Measurements from ENCODE around the gene CD52.

The CD52 gene

GRCh38 chr1:26359981-26360806 lies 42.4 kb downstream of the CD52 start:
- H3K4me3 ChIP-seq (replicated peaks in 1 of 2; ENCODE audit: low read depth in 2 of 2, low read length in 2 of 2) = peak overlapping the region in 1 of 2 donors; percentile 21
- DNase-seq (ENCODE audit: low read depth in 2 of 2) = no peak

DNA sequence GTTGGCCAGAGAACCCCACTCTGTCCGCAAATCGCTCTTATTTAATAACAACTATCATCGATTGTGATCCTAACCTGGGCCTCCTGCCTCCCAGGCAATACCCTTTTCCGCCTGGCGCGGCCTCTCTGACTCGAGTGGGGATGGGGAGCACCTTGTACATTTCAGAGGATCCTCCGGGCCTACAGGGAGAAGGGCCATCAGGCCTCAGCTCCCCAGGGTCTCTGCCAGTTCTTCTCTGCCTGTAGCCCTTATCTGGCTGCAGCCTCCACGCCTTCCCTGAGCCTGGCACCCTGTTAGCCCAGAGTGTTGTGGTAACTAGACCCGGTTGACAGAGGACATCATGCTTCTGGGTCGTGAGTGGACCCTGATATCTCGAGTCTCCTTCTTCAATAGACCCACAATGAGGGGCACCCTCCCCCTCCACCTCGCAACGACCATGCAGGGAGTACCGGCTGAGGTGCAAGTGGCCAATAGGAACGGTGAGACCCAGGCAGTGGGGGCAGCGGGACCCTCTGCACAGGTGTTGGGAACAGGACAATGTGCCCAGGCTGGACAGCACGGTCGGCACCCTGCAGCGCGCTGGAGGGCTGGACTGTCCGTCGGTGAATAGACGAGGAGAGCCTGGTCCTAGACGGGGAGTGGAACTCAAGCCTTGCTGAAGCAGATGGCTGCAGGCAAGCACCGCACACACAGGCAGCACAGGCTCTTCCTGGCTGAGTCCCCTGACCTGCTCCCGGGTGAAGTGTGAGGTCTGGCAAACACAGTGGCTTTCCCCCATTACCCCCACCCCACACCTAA lies 43.2 kb downstream of the CD52 start:
- TF ChIP-seq CTCF (IDR thresholded peaks at IDR 0.05; ENCODE audit: low read depth, low read length) = no peak
- DNase-seq (ENCODE audit: low read depth in 2 of 2) = no peak
- no peak overlapping the region for H3K4me3 ChIP-seq (replicated peaks in 1 of 2; ENCODE audit: low read depth in 2 of 2, low read length in 2 of 2)

More at GRCh38 chr1:26359981-26360806, 42.4 kb downstream of the CD52 start:
- TF ChIP-seq CTCF (IDR thresholded peaks at IDR 0.05; ENCODE audit: low read depth, low read length) = no peak

GRCh38 chr1:26361605-26362122 lies 43.9 kb downstream of the CD52 start:
- no peak for TF ChIP-seq CTCF (IDR thresholded peaks at IDR 0.05; ENCODE audit: low read depth, low read length)
- no peak for DNase-seq (ENCODE audit: low read depth in 2 of 2)
- H3K4me3 ChIP-seq (replicated peaks in 1 of 2; ENCODE audit: low read depth in 2 of 2, low read length in 2 of 2) = no peak overlapping the region

DNA sequence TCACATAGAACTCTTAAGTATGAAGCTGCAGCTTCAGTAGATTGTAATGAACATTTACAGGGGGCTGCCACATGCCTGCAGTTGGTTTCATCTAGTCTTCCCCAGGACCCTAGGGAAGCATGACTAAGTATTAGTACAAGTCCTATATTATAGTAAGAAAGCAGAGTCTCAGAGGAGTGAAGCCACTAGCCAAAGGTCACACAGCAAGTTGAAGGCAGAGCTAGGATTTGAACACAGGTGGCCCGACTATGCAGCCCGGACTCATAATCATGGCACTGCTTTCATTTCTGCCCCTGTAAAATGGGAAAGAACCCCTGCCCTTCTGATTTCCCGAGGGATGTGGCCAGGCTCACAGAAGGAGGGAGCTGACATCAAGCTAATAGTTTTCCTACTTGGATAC lies 44.6 kb downstream of the CD52 start:
- DNase-seq (ENCODE audit: low read depth in 2 of 2) = no peak
- H3K4me3 ChIP-seq (replicated peaks in 1 of 2; ENCODE audit: low read depth in 2 of 2, low read length in 2 of 2) = no peak overlapping the region
- no peak for TF ChIP-seq CTCF (IDR thresholded peaks at IDR 0.05; ENCODE audit: low read depth, low read length)

GRCh38 chr1:26363549-26364448 lies 46.0 kb downstream of the CD52 start:
- H3K4me3 ChIP-seq (replicated peaks in 1 of 2; ENCODE audit: low read depth in 2 of 2, low read length in 2 of 2) = no peak overlapping the region
- TF ChIP-seq CTCF (IDR thresholded peaks at IDR 0.05; ENCODE audit: low read depth, low read length) = peak; percentile 98
- peak; percentile 77 to 80 for DNase-seq (ENCODE audit: low read depth in 2 of 2)

DNA sequence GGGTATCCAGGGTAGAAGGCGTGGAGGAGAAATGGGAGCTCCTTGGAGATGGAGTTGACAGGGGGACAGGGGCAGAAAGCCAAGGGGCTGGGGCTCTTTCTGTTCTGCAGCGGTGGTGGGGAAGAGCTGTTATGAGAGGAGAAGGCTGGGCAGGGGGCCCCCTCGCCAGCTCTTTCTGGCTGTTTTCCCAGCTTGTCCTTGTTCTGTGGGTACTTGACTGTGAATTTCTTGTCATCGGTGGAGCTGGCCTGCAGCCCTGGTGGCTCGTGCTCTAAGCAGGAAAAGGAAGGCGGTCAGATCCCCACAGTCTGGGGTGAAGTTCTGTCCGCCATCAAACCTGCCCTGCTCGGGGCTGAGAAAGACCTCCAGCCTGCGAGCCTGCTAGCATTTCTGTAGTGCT lies 47.2 kb downstream of the CD52 start:
- TF ChIP-seq CTCF (IDR thresholded peaks at IDR 0.05; ENCODE audit: low read depth, low read length) = no peak
- no peak for DNase-seq (ENCODE audit: low read depth in 2 of 2)
- H3K4me3 ChIP-seq (replicated peaks in 1 of 2; ENCODE audit: low read depth in 2 of 2, low read length in 2 of 2) = no peak overlapping the region

All from cardiac fibroblast (primary cell).